HG03571 (cell line): ENCODE results near the gene P3H1.

ENCODE experiments used
- ATAC-seq: cut with Tn5 transposase; IDR thresholded peaks from one replicate; pipeline ENCODE4 v1.9.1; 2021; ENCODE audit not compliant: unreplicated experiment

P3H1 gene

GRCh38 chr1:42746436-42747105 is 20.3 kb downstream of the P3H1 start:
- no peak for ATAC-seq

GRCh38 chr1:42745851-42746250 is 21.0 kb downstream of the P3H1 start:
- no peak for ATAC-seq

- no peak for ATAC-seq
Observed at GRCh38 chr1:42744148-42744413, 22.7 kb downstream of the P3H1 start.

GRCh38 chr1:42743317-42744147 is 23.3 kb downstream of the P3H1 start:
- ATAC-seq, result no peak

GRCh38 chr1:42742617-42743316 is 24.1 kb downstream of the P3H1 start:
- no peak for ATAC-seq

- ATAC-seq, result no peak
Observed at GRCh38 chr1:42742141-42742540, 24.7 kb downstream of the P3H1 start.

- ATAC-seq, result no peak
Observed at GRCh38 chr1:42741706-42742105, 25.1 kb downstream of the P3H1 start.

- ATAC-seq, result no peak
Observed at GRCh38 chr1:42740851-42741580, 25.8 kb downstream of the P3H1 start.

- no peak for ATAC-seq
Observed at GRCh38 chr1:42739753-42740700, 26.8 kb downstream of the P3H1 start, which contains the start of gene CLDN19. Gene CLDN19, minus strand, starts transcription at chr1:42740236. Its CDS starts 173 bp downstream, at chr1:42740063.

- ATAC-seq, result no peak
Observed at GRCh38 chr1:42738678-42739226, 28.1 kb downstream of the P3H1 start.

GRCh38 chr1:42737986-42738677 is 28.7 kb downstream of the P3H1 start:
- no peak for ATAC-seq

GRCh38 chr1:42737257-42737656 is 29.6 kb downstream of the P3H1 start:
- ATAC-seq, result no peak

- ATAC-seq, result no peak
Observed at GRCh38 chr1:42736571-42737200, 30.1 kb downstream of the P3H1 start.

- no peak for ATAC-seq
Observed at GRCh38 chr1:42736152-42736551, 30.7 kb downstream of the P3H1 start.

GRCh38 chr1:42735477-42736105 is 31.2 kb downstream of the P3H1 start:
- ATAC-seq, result no peak

GRCh38 chr1:42735056-42735455 is 31.8 kb downstream of the P3H1 start:
- no peak for ATAC-seq

GRCh38 chr1:42734201-42735035 is 32.4 kb downstream of the P3H1 start:
- ATAC-seq, result no peak
